SK-N-SH (cell line): ENCODE data around the gene CCNL1. TPM values are rescaled to one million over a fixed set of nuclear protein-coding genes. Genes with fewer than 3 reads are reported as not detected.

ENCODE experiments used
- CTCF ChIA-PET: fragments of 300-600, 350-600 bp; formaldehyde crosslinking; extraction: SDS; loops from one replicate; lab custom pipeline; 2021; lab: Yijun Ruan, JAX
- POLR2A ChIA-PET: fragments of 350-600 bp; sonication (Branson Sonifier 250); formaldehyde crosslinking; extraction: SDS; loops from one replicate; lab custom pipeline; 2020; ENCODE audit warnings: antibody characterized with exemption, inconsistent platforms; lab: Yijun Ruan, JAX
- DNase-seq: peaks from one replicate; pipeline ENCODE4 v3.0.0; 2012
- H2AFZ ChIP-seq: fragments of 200-600 bp; sonication (generic); 2 replicates; pipeline ENCODE4 v1.8.1; 2016; ENCODE audit warnings: antibody characterized with exemption, mild to moderate bottlenecking, low read depth
- H3F3A ChIP-seq: fragments of 200-600 bp; sonication (generic); replicated peaks from 2 replicates; pipeline ENCODE3; 2016; ENCODE audit warnings: antibody characterized with exemption, mild to moderate bottlenecking; ENCODE audit not compliant: insufficient read depth
- H3K27ac ChIP-seq, 2 experiments: fragments of 200-500 bp in 1 of 2; fragments of 200-600 bp in 1 of 2; sonication (Bioruptor generic) in 1 of 2; sonication (generic), shearing (Covaris generic) in 1 of 2; 2 replicates each; pipeline versions ENCODE4 v1.5.1 to v1.6.1; 2014 to 2016; ENCODE audit warnings: low read depth in 2 of 2, inconsistent platforms in 1 of 2, low read length in 1 of 2, mild to moderate bottlenecking in 1 of 2, mixed read lengths in 1 of 2
- H3K27me3 ChIP-seq: fragments of 200-600 bp; sonication (generic), shearing (Covaris generic); 2 replicates; pipeline ENCODE4 v1.6.1; 2016; ENCODE audit warnings: mixed run types; ENCODE audit not compliant: insufficient read depth
- H3K36me3 ChIP-seq, 2 experiments: fragments of 200-500 bp in 1 of 2; fragments of 200-600 bp in 1 of 2; sonication (Bioruptor generic) in 1 of 2; sonication (generic) in 1 of 2; replicated peaks in 1 of 2; 2 replicates each; pipeline versions ENCODE3 to v1.5.1; 2014 to 2016; ENCODE audit warnings: low read length in 1 of 2, mild to moderate bottlenecking in 1 of 2; ENCODE audit not compliant: insufficient read depth in 2 of 2, control insufficient read depth in 1 of 2
- H3K4me1 ChIP-seq, 2 experiments: fragments of 200-500 bp in 1 of 2; fragments of 200-600 bp in 1 of 2; sonication (Bioruptor generic) in 1 of 2; sonication (generic), shearing (Covaris generic) in 1 of 2; 2 replicates each; pipeline versions ENCODE4 v1.5.1 to v1.6.1; 2014 to 2016; ENCODE audit warnings: low read depth in 1 of 2, low read length in 1 of 2, mixed run types in 1 of 2; ENCODE audit not compliant: insufficient read depth in 2 of 2, control insufficient read depth in 1 of 2
- H3K4me2 ChIP-seq: fragments of 200-600 bp; sonication (generic), shearing (Covaris generic); 2 replicates; pipeline ENCODE4 v1.6.1; 2017; ENCODE audit warnings: mixed run types
- H3K4me3 ChIP-seq, 2 experiments: fragments of 200-500 bp in 1 of 2; fragments of 200-600 bp in 1 of 2; sonication (Bioruptor generic) in 1 of 2; sonication (generic), shearing (Covaris generic) in 1 of 2; 2 replicates each; pipeline versions ENCODE4 v1.5.1 to v1.8.1; 2014 to 2016; ENCODE audit warnings: low read depth in 2 of 2, inconsistent platforms in 1 of 2, low read length in 1 of 2, mild to moderate bottlenecking in 1 of 2, mixed read lengths in 1 of 2, moderate library complexity in 1 of 2
- H3K79me2 ChIP-seq: fragments of 200-600 bp; sonication (generic); 2 replicates; pipeline ENCODE4 v1.8.1; 2017; ENCODE audit warnings: mild to moderate bottlenecking; ENCODE audit not compliant: insufficient read depth
- H3K9ac ChIP-seq: fragments of 200-600 bp; sonication (generic); 2 replicates; pipeline ENCODE4 v1.6.1; 2017; ENCODE audit warnings: mixed run types
- H3K9me2 ChIP-seq: fragments of 200-600 bp; sonication (generic); 2 replicates; pipeline ENCODE4 v1.6.1; 2017; ENCODE audit warnings: mixed run types
- H3K9me3 ChIP-seq: fragments of 200-600 bp; sonication (generic); 2 replicates; pipeline ENCODE4 v1.6.1; 2017; ENCODE audit warnings: mixed run types, mild to moderate bottlenecking, moderate library complexity
- H4K20me1 ChIP-seq: fragments of 200-600 bp; sonication (generic); 2 replicates; pipeline ENCODE4 v1.6.1; 2017; ENCODE audit warnings: mild to moderate bottlenecking, mixed run types; ENCODE audit not compliant: insufficient read depth
- CHD2 ChIP-seq: fragments of 150-350 bp; IDR thresholded peaks from 2 replicates; pipeline ENCODE4 v1.6.1; 2018; ENCODE audit warnings: low read length; ENCODE audit not compliant: partially characterized antibody
- EP300 ChIP-seq, 2 experiments: IDR thresholded peaks; 2 replicates each; pipeline versions ENCODE4 v1.4.0 to v1.6.1; 2012; ENCODE audit warnings: borderline replicate concordance in 1 of 2, low read depth in 1 of 2, low read length in 1 of 2
- EZH2phosphoT487 ChIP-seq: fragments of 200-600 bp; sonication (generic); IDR thresholded peaks from 2 replicates; pipeline ENCODE4 v1.6.1; 2017; ENCODE audit warnings: low read depth, mixed run types, mild to moderate bottlenecking, antibody characterized with exemption, moderate library complexity, borderline replicate concordance
- FOSL2 ChIP-seq: IDR thresholded peaks from 2 replicates; pipeline ENCODE4 v1.4.0; 2012; ENCODE audit warnings: low read depth, mild to moderate bottlenecking, moderate library complexity, borderline replicate concordance
- FOXM1 ChIP-seq: IDR thresholded peaks from 2 replicates; pipeline ENCODE4 v1.4.0; 2012; ENCODE audit warnings: low read depth, mild to moderate bottlenecking
- GATA2 ChIP-seq: sonication (generic); formaldehyde crosslinking; IDR thresholded peaks from 2 replicates; pipeline ENCODE4 v1.5.0; 2020; ENCODE audit warnings: mild to moderate bottlenecking, missing genetic modification reagents
- IRF3 ChIP-seq: fragments of 150-350 bp; IDR thresholded peaks from 2 replicates; pipeline ENCODE4 v1.6.1; 2016; ENCODE audit warnings: mild to moderate bottlenecking, low read depth, low read length
- NFIC ChIP-seq: IDR thresholded peaks from 2 replicates; pipeline ENCODE4 v1.4.0; 2012; ENCODE audit warnings: borderline replicate concordance
- PBX3 ChIP-seq: IDR thresholded peaks from 2 replicates; pipeline ENCODE4; 2012
- POLR2AphosphoS5 ChIP-seq: IDR thresholded peaks from 2 replicates; pipeline ENCODE4 v1.6.1; 2012; ENCODE audit warnings: low read depth, low read length
- RCOR1 ChIP-seq: fragments of 150-350 bp; IDR thresholded peaks from 2 replicates; pipeline ENCODE4 v1.6.1; 2017; ENCODE audit warnings: antibody characterized with exemption, low read length
- SIN3A ChIP-seq: IDR thresholded peaks from 2 replicates; pipeline ENCODE4 v1.6.1; 2012; ENCODE audit warnings: low read depth, mild to moderate bottlenecking, low read length, moderate library complexity, borderline replicate concordance
- SMC3 ChIP-seq: IDR thresholded peaks from 2 replicates; pipeline ENCODE4 v1.6.1; 2012; ENCODE audit warnings: low read depth, low read length, improper control_type of control experiment
- TAF1 ChIP-seq: IDR thresholded peaks from 2 replicates; pipeline ENCODE4 v1.6.1; 2012; ENCODE audit warnings: low read depth, mild to moderate bottlenecking, low read length, moderate library complexity, borderline replicate concordance
- TCF12 ChIP-seq: IDR thresholded peaks from 2 replicates; pipeline ENCODE4 v1.4.0; 2012
- USF2 ChIP-seq: fragments of 150-350 bp; IDR thresholded peaks from 2 replicates; pipeline ENCODE4 v1.6.1; 2017; ENCODE audit warnings: antibody characterized with exemption, low read length, low read depth, borderline replicate concordance
- YY1 ChIP-seq: IDR thresholded peaks from 2 replicates; pipeline ENCODE4 v1.4.0; 2012; ENCODE audit warnings: low read depth, mild to moderate bottlenecking
- WGBS: methylation state at CpG from one replicate; pipeline ENCODE4 v1.1.6; 2017; ENCODE audit warnings: low lambda C conversion rate; 5-methylcytosine and 5-hydroxymethylcytosine counted together
- polyA plus RNA-seq, 3 experiments: library from polyadenylated mRNA; depleted of rRNA; stranded (reverse); fragments of >200 nt; gene quantifications; 2 replicates each; pipeline ENCODE4 v1.2.3, GENCODE V29; 2012

Gene CCNL1
- polyA plus RNA-seq, 1 of the 3 experiments (the other 2 are of a cell fraction), result 99.8 TPM

GRCh38 chr3:157172746-157173145 lies 12.8 kb upstream of the CCNL1 start:
- peaks cover 0 to 3% of the 10 kb centered on the region in 2 experiments for H3K36me3 ChIP-seq
- ChIA-PET POLR2A (no interaction called here), CTCF (interaction anchor here (1.2 to 4.5 kb wide), 2 partner anchors 12 to 324 kb away, joined by 3 to 22 read pairs; partner anchors contain the start of gene CCNL1)
- peaks cover 0 to 10% of the 10 kb centered on the region in 2 experiments; a peak in 2 of 4 replicates for H3K4me1 ChIP-seq
- no peak for TF ChIP-seq EP300 (IDR thresholded peaks at IDR 0.05; ENCODE audit: borderline replicate concordance in 1 of 2, low read depth in 1 of 2, low read length in 1 of 2)
- no peak for TF ChIP-seq FOSL2
- no peak for TF ChIP-seq SMC3
- no peak for TF ChIP-seq SIN3A
- TF ChIP-seq, all 33 proteins: peak for 0
- no peak for DNase-seq
- Histone ChIP-seq H3K9ac (no peak overlapping the region), H3K4me3 (no peak overlapping the region), H3F3A (peaks cover 8% of the 10 kb centered on the region), H3K27me3 (no peaks in the 10 kb centered on the region), H3K9me2 (no peaks in the 10 kb centered on the region), H4K20me1 (no peaks in the 10 kb centered on the region), H3K27ac (no peak overlapping the region), H3K4me2 (no peak overlapping the region), H3K79me2 (peaks cover 27% of the 10 kb centered on the region), H2AFZ (no peak overlapping the region), H3K9me3 (no peaks in the 10 kb centered on the region)
- 80% methylated on average over 4 of the region's 4 CpGs for WGBS

- Histone ChIP-seq H3K4me2 (no peak overlapping the region), H3K27me3 (no peaks in the 10 kb centered on the region), H3F3A (peaks cover 9% of the 10 kb centered on the region), H3K36me3 (no peaks in the 10 kb centered on the region), H3K9me3 (no peaks in the 10 kb centered on the region), H3K9ac (no peak overlapping the region), H3K4me3 (no peak overlapping the region), H4K20me1 (no peaks in the 10 kb centered on the region), H3K9me2 (no peaks in the 10 kb centered on the region), H3K79me2 (peaks cover 8% of the 10 kb centered on the region), H3K4me1 (peaks cover 0 to 3% of the 10 kb centered on the region in 2 experiments; a peak in 1 of 4 replicates), H3K27ac (no peak overlapping the region), H2AFZ (no peak overlapping the region)
- ChIA-PET CTCF (no interaction called here), POLR2A (no interaction called here)
- DNase-seq, result no peak
- TF ChIP-seq TCF12, result no peak
- no peak for TF ChIP-seq EZH2phosphoT487
- TF ChIP-seq SIN3A, result no peak
- TF ChIP-seq GATA2 (CRISPR knock-in tag), result no peak
- no peak for TF ChIP-seq PBX3
- no peak for TF ChIP-seq FOSL2
- no peak for TF ChIP-seq CHD2
- no peak for TF ChIP-seq YY1
- TF ChIP-seq TAF1, result no peak
- TF ChIP-seq RCOR1, result no peak
- no peak for TF ChIP-seq USF2
- no peak for TF ChIP-seq FOXM1
- no peak for TF ChIP-seq SMC3
- no peak for TF ChIP-seq POLR2AphosphoS5
- no peak for TF ChIP-seq EP300 (IDR thresholded peaks at IDR 0.05; ENCODE audit: borderline replicate concordance in 1 of 2, low read depth in 1 of 2, low read length in 1 of 2)
- no peak for TF ChIP-seq NFIC
- no peak for TF ChIP-seq IRF3
- 86% methylated on average over 3 of the region's 3 CpGs for WGBS
These were observed 10.9 kb upstream of the CCNL1 start for GRCh38 chr3:157170861-157171260.
